Bronchial smooth muscle cell (primary cell): ENCODE results near the gene CA5A. TPM values are rescaled to one million over a fixed set of nuclear protein-coding genes. Genes with fewer than 3 reads are reported as not detected.

Experiments used
- total RNA-seq: library from RNA; depleted of rRNA; stranded (reverse); fragments of >200 nt; gene quantifications from 2 replicates; pipeline ENCODE4 v1.2.1, GENCODE V29; 2014

Gene CA5A
- total RNA-seq = not detected in 2 replicates

DNA sequence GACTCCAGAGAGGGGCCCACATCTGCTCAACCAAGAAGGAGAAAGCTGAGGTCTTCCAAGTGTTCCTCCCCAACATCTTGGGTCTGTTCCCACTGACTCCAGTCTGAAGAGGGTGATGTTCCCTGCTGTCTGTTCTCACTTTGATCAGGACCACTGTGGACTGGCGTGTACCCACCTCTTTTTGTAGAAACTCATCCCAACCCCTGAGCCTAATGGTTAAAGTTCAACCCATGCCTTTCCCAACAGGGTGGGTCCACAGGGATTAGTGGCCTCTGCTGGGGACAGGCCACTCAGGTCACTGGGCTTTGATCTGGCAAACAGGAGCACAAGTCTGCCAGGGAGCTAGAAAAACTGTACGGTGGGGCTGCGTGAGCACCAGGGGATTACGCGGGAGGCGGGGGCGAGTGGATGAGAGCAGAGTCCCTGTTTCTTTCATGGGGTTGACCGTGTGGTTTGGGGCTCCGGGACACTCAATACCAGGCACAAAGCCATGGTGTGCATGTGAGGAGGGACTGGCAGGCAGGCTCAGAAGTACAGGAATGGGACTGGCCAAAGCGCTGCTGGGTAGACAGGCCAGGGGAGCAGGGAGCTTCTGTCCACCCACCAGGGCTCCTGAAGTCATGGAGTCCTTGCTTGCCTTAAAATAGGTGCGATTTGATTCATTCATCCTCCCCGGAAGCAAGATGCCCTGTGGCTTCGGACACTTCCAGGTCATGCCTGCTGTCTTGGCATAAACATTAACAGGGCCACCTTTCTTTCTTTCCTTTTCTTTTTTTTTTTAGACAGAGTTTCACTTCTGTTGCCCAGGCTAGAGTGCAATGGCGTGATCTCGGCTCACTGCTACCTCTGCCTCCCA is at the start of gene CA5A:
TSS of gene CA5A (minus strand) at position 155 of the 856 bp plus-strand sequence. CDS start at position 76, 79 bp downstream.

DNA sequence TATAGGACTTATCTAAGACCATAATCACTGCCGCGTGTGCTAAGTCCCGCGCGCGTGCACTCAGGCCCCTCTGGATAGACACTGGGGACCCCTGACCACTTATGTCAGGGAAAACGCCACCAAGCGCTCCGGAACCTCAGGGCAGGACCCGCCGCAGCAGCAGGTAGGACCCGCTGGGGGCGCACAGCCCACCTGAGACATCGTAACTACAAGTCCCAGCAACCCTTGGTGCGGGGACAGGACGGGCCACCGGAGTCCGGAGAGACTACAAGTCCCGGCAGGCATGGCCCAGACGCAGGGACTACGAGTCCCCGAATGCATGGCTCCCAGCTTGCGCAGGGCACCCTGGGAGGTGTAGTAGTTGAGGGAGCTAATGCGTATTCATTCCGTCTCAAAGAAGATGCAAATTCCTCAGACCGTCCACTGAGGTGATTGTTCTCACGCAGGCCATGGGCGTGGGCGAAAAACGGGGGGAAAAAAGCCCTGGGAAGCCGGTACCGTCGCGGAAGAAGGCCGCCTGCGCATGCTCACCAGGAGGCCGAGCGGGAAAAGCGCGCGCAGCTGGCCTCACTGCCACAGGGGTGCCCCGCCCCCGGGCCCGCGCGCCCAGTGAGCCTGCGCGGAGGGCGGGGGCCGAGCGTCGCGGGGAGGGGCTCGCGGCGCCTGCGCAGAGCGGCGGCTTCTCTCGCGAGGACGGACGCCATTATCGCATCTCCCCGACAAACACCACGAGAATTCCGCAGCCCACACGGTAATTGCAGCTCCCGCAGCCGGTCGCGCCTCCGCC is 14.6 kb upstream of the CA5A start, which contains the start of gene BANP:
TSS of gene BANP (plus strand) at position 670 of the 787 bp plus-strand sequence. CDS start 23,682 bp downstream, outside the sequence.

DNA sequence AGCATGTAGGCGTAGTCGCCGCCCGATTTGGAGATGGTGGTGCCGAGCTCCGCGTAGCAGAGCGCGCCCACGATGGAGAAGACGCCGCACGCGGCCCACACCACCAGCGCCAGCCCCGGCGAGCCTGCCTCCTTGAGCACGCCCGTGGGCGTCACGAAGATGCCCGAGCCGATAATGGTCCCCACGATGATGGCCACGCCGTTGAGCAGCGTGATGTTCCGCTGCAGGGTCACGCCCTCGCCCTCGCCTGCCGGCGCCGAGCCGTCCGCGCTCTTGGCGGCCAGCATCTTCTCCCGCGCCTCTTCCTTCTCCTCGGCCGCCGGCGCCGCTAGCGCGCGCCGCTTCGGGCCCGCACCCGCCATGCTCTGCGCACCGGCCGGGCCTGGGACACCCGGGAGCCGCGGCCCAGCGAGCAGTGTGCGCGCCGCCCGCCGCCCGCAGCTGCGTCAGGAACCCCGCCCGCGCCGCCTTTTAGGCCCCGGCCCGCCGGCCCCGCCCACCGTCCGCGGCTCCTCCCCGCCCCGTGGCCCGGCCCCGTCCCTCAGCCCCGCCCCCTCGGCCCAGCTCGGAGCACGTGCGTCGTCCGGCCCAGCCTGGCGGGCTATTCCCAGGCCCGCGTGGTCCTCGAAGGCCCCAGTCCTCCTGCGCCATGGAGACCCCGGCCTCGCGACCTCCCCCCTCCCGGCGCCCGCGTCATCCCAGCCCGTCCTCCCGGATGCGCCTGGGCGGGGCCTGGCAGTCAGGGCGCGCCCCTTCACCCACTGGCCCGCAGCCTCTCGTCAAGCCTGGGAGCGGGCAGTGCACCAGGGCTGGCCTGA is 67.1 kb downstream of the CA5A start, which contains the start of gene SLC7A5:
TSS of gene SLC7A5 (minus strand) at position 447 of the 818 bp plus-strand sequence. CDS start at position 362, 85 bp downstream.

Other genes with a start within 250 kb of the CA5A start
- gene KLHDC4, start 170.5 kb downstream of the CA5A start, total RNA-seq = 16.7 and 17.8 TPM in 2 replicates
- gene SLC7A5, start 67.0 kb downstream of the CA5A start, total RNA-seq = 2.8 and 7.6 TPM in 2 replicates
- 19.9 and 28.9 TPM in 2 replicates for gene BANP, start 14.9 kb upstream of the CA5A start, total RNA-seq